ENCODE data around the gene WNK4.

Gene WNK4

DNA sequence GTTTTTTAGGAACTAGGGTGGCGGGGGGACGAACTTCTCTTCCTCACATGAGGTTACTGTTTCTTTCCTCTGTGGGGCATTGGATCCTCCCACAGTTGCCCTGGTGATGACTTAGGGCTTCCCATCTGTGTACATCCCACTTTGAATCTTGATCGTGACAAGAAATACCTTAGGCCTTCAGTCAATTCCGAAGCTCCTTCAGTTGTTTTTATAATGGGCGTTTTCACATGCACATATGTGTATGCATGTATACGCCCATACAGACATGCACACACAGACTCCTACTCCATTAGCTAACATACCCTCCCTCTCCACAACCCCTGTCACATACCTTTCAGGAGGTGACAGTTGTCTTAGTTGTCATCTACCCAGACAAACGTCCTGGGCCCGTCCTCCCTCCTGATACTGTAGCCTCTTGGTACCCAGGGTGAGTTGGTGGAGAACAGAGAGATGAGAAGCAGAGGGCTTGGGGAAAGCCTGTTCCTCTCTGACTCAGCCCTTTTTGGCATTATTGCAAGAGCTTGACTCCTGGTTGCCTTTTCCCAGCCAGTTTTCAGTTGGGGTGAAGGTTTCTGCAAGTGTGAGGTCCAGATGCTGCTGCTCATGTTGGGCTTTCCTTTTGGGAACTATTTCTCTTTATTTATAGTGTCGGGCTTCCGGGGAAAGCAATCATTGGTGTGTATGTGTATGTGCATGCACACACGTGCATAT lies 61.7 kb downstream of the WNK4 start:
- DNase-seq = no peak

- DNase-seq = peak; percentile 58
Measured at GRCh38 chr17:42843358-42843934, 63.0 kb downstream of the WNK4 start.

GRCh38 chr17:42844271-42844670 lies 63.9 kb downstream of the WNK4 start, which contains the start of gene AOC2:
TSS of gene AOC2 (plus strand) at chr17:42844580. CDS start at chr17:42844627, 47 bp downstream.
- no peak for DNase-seq

DNA sequence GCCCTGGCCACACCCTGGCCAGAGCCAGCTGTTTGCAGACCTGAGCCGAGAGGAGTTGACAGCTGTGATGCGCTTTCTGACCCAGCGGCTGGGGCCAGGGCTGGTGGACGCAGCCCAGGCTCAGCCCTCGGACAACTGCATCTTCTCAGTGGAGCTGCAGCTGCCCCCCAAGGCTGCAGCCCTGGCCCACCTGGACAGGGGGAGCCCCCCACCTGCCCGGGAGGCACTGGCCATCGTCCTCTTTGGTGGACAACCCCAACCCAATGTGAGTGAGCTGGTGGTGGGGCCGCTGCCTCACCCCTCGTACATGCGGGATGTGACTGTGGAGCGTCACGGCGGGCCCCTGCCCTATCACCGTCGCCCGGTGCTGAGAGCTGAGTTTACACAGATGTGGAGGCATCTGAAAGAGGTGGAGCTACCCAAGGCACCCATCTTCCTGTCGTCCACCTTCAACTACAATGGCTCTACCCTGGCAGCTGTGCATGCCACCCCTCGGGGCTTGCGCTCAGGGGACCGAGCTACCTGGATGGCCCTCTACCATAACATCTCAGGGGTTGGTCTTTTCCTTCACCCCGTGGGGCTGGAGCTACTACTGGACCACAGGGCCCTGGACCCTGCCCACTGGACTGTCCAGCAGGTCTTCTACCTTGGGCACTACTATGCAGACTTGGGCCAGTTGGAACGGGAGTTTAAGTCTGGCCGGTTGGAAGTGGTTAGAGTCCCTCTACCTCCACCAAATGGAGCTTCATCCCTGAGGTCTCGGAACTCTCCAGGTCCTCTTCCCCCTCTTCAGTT lies 64.5 kb downstream of the WNK4 start:
- DNase-seq = no peak

DNA sequence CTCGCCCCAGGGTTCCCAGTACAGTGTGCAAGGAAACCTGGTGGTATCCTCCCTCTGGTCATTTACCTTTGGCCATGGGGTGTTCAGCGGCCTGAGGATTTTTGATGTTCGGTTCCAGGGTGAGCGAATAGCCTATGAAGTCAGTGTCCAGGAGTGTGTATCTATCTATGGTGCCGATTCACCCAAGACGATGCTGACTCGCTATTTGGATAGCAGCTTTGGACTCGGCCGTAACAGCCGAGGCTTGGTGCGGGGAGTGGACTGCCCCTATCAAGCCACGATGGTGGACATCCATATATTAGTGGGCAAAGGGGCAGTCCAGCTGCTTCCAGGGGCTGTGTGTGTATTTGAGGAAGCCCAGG lies 65.1 kb downstream of the WNK4 start:
- DNase-seq = no peak

GRCh38 chr17:42845918-42846593 lies 65.6 kb downstream of the WNK4 start:
- DNase-seq = no peak
